Left lobe of liver (tissue), 2 donors: ENCODE measurements around the gene KDM8. TPM values are rescaled to one million over a fixed set of nuclear protein-coding genes. Genes with fewer than 3 reads are reported as not detected.
A peak's percentile ranks its signal among the peaks of the same experiment; 100 is the strongest.

Experiments used
- ATAC-seq: fragments of 200-7000 bp; cut with Tn5 transposase; one replicate; pipeline ENCODE4 v1.9.1; 2020; ENCODE audit warnings: mild to moderate bottlenecking, moderate library complexity
- DNase-seq: peaks from one replicate; pipeline ENCODE4 v3.0.0-alpha.2; 2020; ENCODE audit warnings: low spot score
- total RNA-seq: library from RNA; stranded (reverse); gene quantifications from one replicate; pipeline ENCODE4 v1.2.1, GENCODE V29; 2021
- donor health status: DM: no; HTN: no; CAD: no; lungs with moderate emphysema.
- donor health status: DM: no; HTN: yes; CAD: no.

The KDM8 gene
- total RNA-seq: 73.7 TPM

DNA sequence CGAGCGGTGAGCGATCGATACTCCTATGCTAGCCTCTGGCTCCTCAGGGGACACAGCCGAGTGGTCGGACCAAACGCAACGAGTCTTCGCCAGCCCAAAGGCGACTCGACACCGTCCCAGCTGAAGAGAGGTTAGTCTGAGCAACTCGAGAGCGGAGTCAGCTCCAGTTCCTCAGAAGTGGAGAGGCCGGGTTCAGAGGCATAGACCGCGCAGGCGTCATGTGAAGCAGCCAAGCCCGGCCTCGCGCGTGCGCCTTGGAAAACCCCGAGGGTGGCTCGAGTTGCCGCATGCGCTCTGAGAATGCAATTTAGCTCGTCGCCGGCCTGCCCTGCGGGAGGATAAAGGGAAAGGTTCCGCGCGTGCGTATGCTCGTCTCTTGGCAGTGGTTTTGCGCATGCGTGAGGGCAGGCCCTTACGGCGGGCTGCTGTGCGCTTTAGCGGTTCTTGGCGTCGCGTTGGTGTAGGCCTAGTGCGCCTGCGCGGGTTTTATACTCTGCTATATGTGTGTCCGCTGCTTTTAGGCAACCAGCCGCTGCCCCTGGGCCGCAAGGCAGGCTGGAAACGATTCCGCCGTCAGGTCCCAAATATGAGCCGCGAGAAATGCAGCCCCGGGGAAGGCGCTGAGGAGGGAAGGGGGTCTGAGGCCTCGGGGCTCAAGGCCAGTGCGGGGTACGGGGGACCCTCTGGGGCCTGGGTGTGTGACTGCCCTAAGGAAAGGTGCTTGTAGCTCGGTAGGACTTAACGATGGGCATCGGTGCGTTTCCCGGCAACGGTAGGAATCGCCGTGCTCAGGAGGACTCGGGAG, at the start of gene KDM8:
KDM8 (plus strand) TSS at position 20 of the 805 bp plus-strand sequence. CDS start 6,598 bp downstream, outside the sequence.
- peak; percentile 85 for ATAC-seq
- DNase-seq: peak; percentile 100

DNA sequence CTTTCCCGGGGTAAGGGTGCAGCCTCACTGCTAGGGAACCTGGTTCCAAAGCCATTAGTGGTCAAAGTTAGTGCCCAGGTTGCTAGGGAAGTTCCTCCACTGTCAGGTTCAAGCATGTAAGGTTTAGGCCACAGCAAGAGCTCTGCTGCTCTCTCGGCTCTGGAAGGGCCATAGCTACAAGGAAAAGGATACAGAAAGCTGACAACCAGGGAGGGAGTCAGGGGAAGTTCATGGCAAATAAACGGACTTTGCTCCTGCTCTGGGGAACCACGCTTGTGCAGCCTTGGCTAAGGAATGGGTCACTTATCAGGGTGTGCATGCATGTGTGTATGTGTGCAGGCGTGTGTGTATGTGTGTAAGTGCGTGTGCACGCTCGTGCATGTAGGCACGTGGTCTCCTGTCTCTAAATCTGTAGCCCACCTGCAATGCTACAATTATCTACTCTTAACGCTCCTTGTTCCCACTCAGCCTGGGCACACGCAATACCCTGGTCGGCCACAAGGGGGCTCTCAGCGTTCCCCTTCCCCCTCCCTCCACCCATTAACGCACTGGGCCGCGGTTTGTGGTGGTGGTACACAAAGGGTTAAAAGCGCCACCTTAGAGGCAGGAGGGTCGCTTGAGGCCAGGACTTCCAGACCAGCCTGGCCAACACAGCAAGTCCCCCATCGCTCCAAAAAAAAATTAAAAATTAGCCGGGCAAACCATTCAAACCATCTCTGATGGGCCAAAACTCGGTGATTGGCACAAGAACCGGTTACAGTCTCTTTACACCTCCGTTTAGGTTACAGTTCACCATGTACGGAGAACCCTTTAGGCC, 48.4 kb upstream of the KDM8 start:
- DNase-seq (peak; percentile 56), ATAC-seq (peak; percentile 96)

DNA sequence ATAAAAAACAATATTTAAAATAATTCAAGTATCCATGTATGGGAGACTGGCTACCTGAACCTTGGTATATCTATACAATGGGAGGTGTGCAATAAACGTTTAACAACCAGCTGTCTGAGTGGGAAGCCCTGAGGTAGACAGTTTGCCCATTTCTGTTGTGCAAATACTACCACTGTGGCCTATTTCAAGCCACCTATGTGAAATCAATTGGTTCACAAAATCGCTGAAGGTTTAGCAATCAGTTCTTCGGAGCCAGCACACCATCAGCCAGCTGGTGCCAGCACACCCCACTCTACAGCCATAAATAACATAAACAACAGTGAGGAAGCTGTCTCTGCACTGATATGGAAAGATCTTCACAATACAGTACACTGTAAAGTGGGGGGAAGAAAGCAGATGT, 46.7 kb upstream of the KDM8 start:
- ATAC-seq (peak; percentile 54), DNase-seq (no peak)

DNA sequence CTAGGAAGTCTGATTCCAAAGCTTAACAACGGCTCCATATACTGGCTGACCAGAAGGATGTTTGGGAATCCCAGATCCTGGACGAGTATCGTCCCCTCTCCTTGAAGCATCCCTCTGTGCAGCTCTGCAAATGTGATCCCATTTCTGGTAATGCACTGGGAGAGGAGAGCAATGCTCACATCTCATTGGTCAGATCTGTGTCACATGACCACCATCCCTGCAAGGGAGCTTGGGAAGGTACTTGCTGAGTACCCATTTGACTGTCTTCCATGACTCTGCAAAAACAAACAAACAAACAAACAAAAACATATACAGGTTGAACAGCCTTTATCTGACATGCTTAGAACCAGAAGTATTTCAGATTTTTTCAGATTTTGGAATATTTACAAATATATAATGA, 41.9 kb upstream of the KDM8 start:
- ATAC-seq (no peak), DNase-seq (no peak)

DNA sequence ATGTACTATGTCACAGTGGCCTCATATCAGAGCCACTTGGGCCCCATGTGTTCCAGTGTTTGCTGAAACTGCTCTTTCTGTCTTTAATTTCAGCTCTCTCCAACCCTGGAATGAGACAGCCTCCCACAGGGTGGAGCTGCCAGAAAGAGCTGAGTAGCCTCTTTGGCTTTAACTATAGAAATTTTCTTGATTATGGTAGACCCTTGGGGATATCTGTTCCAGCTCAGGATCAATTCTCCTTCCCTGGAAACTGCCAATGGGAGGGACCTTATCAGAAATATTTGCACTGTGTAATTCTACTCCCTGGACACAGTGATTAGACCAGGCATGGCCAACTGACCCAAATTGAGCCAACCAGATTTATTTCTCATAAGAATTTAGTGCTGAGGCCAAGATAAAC, 39.0 kb upstream of the KDM8 start:
- no peak for DNase-seq
- ATAC-seq: no peak

DNA sequence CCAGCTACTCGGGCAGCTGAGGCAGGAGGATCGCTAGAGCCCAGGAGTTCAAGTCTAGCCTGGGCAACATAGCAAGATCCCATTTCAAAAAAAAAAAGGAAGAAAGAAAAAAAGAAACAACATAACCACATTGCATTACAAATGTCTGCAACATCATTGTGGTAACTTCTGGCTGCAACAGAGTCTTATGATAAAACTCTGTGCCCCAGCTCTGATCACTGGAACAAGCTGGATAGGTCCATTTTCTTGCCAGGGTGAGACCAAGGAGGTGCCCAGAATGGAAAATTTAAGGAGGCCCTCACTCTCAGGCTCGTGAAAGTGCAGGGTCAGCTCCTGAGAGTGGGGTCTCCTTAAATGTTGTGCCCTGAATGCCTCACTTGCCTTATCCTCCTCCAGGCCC, 37.8 kb upstream of the KDM8 start:
- DNase-seq (no peak), ATAC-seq (no peak)

DNA sequence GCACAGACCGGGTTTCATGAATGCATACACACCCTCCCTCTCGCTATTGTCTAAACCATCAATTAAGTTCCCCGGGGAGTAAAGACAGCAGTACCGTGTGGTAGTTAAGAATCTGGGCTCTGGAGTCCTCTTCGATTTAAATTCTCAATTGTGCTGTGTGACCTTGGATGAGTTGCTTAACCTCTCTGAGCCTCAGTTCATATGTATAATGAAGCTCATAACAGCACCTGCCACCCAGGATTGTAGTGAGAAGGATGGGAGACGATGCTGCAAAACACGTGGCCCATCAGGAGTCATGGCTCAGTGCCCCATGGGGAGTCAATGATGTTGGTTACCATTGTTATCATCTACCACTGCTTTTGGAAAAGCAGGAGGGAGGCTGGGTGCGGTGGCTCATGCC, 34.5 kb upstream of the KDM8 start:
- no peak for DNase-seq

DNA sequence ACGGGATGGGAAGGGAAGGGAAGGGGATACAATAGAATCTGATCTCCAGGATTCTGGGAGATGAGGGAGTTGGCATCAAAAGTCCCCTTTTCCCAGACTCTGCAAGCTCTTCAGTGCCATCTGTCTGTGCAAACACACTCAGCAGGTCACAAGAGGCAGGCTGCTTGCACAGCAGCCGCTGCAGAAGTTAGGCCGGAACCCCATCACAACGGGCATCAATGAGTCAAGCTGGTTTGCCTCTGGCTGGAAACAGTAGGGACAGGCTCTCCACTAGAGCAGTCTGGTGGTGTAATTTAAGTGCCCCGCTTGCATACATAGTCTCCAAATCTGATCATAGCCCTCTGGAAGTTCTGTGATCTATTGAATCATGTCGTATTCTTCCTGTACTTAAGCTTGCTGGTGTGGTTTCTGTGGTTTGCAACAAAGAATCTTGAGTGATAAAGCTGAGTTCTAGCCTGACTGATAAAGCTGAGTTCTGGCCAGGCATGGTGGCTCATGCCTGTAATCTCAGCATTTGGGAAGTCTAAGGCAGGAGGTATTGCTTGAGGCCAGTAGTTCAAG, 33.7 kb upstream of the KDM8 start:
- peak; percentile 90 for ATAC-seq
- DNase-seq: no peak

More for the DNA sequence above, 34.5 kb upstream of the KDM8 start:
- no peak for ATAC-seq

DNA sequence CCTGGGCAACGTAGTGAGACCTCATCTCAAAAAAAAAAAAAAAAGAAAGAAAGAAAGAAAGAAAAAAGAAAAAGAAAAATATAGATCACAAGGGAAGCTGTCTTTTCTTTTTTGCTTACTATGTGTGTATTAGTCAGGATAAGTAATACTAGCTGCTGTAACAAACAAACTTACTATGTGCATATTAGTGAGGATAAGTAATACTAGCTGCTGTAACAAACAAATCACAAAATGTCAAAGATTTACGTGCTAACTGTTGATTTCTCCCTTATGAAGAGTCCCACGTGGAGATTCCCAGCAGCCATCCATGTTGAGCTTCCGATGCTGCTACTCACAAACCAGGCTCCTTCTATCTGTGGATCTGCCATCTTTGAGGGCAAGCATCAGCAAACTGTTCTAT, 31.7 kb upstream of the KDM8 start:
- no peak for ATAC-seq
- DNase-seq: no peak

DNA sequence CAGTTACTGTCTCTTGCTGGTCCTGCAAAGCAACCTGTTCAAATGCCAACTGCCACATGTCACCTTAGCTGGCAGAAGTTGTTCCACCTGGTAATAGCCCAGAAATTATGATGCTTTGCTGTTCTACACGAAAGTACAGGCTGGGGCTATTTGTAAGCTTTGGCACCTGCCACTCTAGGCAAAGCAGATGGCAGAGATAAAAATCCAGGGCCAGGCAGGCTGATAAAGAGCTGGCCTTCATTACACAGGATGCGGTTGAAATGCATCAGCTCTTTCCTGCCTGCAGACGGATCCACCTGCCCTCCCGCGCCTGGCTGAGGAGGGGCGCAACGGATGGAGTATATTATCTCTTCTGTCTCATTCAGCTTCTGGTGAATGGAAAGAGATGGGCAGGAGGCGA, 29.3 kb upstream of the KDM8 start:
- no peak for ATAC-seq
- DNase-seq: no peak

DNA sequence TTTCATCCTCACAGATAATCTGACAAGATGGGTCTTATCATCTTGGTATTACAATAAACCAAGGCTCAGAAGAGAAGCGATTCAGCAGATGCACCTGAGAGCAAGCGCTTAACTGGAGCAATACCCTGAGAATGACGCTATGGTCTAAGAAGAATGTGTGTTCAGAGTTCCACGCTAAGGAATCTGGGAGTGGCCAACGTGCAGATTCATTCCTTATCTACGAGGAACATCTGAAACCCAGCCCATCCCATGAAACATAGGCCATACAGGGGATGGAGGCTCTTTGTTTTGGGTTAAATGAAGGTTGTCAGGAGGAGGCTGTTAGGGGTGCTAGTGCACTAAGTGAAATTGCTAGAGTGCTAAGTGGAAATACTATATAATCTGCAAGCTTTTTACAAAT, 28.5 kb upstream of the KDM8 start:
- DNase-seq (no peak), ATAC-seq (no peak)

DNA sequence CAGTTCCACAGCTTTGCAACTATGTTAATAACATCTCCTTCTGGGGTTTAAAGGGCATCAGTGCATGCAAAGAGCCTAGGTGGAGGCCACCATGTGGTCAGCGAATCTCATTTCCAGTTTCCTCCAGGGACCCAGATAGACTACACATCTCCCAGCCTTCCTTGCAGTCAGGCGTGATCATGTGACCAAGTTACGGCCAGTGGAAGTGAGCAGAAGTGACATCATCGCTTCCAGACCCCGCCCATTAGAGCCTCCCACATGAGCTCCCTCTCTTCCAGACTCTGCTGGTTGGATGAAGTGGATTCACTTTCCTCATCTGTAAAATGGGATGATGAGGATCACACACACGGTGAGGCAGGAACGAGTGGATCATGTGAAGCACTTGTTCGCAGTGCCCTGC, 27.4 kb upstream of the KDM8 start:
- no peak for DNase-seq
- no peak for ATAC-seq

DNA sequence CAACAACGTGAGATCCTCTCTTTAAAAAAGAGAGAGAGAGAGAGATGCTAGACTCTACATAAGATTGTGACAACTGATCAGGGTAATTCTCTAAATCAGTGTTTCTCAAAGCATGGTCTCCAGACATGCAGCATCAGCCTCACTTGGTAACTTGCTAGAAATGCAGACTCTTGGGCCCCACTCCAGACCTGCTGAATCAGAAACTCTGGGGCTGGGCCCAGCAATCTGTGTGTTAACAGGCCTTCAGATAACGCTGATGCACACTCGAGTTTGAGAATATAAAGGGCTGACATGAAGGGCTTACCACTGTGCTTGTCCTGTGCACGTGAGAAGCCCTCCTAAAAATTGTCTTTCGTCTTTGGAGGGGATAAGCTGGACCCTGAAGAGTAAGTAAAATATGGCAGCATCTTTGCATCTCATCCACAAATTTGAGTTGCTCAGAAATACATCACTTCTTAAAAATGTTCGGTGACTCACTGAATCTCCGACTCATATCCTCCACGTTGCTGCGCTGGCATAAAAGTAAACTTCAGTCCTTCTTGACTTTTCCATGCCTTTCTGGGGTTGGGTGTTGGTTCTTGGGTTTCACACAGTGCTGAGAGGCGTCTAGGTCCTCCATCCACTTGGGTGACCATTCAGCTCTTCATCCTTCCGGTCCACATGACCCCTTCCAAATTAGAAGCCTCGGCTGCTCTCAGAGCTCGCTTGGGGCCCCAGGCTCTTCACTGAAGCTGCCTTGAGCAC, 26.1 kb upstream of the KDM8 start:
- DNase-seq: no peak
- no peak for ATAC-seq

DNA sequence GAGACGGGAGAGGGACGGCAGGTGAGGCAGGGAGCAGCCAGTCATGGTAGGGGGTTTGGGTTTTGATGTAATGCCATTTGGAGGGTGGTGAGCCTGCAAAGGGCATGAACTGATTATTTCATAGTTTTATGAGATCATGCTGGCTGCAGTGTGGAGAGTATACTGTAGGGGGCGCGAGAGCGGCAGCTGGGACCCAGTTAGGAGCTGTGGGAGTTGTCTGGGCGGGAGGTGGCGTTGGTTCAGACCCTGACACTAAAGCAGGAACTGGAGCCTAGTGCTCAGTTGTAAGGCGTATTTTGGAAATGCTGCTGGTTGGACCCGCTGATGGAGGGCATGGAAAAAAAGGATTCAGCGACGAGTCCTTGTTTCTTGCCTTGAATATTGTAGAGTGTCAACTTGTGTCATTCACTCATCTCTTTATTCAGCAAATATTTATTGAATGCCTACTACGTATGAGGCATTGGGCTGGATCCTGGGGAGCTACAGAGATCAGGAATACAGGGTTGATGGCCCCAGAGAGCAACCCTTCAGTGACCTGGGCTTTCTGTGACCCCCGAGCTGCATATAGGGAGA, 23.7 kb upstream of the KDM8 start:
- DNase-seq (peak; percentile 89), ATAC-seq (peak; percentile 98)

DNA sequence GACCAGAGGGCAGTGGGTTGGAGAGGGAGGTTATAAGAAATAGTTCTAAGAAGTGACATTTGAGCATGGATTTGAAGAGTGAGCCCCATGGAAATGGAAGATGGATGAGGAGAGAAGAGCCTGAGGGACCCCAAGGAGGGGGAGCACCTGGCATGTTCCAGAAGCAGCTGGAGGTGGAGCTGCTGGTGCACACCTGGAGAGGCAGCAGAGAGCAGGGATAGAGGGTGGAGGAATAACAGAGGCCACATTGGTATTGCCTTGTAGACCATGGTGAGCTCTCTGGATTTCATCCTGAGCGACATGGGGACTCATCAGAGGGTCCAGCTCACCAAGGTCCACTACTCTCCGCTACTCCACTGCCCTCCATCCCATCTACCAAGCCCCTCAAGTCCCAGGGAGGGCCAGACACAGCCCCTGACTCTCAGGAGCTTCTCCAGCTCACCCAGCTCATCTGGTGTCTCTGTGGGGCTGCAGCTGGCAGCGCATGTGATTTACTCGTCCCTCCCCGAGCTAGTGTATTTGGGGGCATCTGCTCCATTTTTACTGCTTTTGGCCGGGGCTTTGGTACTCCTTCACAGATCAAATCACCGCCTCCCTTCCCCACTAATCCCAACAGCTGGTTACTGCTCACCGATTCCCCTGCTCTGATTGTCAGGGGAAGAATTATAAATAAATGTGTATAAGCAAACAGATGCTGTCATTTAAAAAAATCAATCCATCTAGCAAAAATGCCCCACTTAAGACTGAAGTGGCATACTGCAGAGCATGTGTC, 22.1 kb upstream of the KDM8 start:
- ATAC-seq (peak; percentile 45), DNase-seq (no peak)

DNA sequence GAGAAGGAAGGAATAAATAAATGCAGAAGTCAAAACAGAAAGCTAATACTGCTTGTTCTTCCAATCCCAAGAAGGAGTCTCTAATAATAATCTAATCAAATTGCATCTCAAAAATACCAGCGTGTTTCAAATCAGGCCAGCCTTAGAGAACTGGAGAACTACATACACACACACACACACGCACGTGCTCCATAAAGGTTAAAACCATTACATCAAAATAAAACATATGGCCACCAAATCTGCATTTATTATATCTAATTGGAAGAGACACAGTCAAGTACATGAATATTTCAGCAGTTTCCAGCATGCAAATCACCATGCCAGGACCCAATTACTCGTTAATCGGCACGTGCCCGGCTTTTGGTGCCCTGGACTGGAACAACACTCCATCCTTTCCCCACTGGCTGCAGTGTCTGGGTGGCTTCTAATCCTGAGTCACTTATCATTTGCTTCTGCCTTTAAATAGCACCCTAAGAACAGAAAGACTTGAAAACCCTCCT, 20.4 kb upstream of the KDM8 start:
- no peak for ATAC-seq

DNA sequence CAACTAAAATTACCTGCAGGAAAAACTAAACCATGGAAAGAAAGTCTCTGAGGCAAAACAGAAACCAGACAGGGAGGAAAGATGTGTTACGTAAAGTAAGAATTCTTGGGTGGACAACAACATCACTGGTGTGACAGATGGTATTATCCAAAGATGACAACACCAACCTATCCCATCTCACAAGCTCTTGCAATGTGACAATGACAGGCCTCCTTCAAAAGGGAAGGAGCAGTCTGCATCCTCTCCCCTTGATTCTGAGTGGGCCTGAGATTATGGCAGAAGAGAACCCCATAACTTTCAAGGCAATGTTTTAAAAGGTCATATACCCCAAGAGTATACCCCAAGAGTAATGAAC, 17.6 kb upstream of the KDM8 start:
- no peak for ATAC-seq
- DNase-seq: no peak

More for the DNA sequence above, 20.4 kb upstream of the KDM8 start:
- no peak for DNase-seq

DNA sequence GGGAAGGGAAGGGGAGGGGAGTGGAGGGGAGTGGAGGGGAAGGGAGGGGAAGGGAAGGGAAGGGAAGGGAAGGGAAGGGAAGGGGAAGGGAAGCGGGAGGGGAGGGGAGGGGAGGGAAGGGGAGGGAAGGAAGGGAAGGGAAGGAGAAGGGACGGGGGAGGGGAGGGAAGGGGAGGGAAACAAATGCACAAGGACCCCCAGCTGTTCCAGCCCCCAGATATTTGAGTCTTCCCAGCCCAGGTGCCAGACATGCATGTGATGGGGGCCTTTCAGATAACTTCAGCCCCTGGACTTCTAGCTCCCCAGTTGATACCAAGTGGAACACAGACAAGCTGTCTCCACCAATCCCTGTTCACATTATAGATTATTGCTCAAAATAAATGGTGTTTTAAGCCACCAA, 14.7 kb upstream of the KDM8 start:
- DNase-seq: no peak
- no peak for ATAC-seq

DNA sequence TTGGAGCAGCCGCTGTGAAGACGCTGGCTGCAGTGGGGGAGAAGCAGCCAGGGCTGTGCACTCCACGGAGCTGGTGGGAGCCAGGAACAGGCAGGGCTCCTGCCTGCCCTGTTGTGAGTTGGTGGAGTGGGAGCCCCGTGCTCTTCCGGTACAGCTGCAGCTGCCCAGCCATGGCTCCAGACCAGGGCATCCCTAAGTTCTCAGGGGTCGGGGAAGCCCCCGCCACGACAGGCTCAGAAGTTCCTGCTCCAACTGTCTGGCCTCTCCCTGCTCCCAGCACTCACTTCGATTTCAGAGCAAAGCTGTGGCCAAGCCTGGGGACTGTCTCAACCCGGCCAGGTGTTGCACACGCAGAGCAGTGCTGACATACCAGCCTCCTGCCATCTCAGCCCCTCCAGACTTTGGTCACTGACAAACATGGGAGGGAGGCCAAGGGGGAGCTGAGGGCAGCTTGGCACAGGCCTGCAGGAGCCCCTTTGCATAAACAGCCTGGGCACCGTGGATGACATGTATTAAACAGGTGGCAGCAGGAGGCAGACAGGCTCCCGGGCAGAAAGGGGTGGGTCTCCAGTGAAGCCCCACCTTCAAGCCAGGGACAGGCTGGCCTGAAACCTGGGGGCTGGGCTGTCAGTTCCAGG, 13.9 kb upstream of the KDM8 start:
- peak; percentile 94 for DNase-seq
- ATAC-seq: peak; percentile 93
